HG02798 (cell line): ENCODE measurements around the gene FADS6.
"Not testable (repeated sequence)": the region's sequence is repeated elsewhere in the genome, so short reads cannot be mapped to it uniquely, and the experiment has no call there.

Experiments
- ATAC-seq: cut with Tn5 transposase; IDR thresholded peaks from one replicate; pipeline ENCODE4 v1.9.1; 2021; ENCODE audit warnings: mild to moderate bottlenecking; ENCODE audit not compliant: unreplicated experiment, poor library complexity

Gene FADS6

DNA sequence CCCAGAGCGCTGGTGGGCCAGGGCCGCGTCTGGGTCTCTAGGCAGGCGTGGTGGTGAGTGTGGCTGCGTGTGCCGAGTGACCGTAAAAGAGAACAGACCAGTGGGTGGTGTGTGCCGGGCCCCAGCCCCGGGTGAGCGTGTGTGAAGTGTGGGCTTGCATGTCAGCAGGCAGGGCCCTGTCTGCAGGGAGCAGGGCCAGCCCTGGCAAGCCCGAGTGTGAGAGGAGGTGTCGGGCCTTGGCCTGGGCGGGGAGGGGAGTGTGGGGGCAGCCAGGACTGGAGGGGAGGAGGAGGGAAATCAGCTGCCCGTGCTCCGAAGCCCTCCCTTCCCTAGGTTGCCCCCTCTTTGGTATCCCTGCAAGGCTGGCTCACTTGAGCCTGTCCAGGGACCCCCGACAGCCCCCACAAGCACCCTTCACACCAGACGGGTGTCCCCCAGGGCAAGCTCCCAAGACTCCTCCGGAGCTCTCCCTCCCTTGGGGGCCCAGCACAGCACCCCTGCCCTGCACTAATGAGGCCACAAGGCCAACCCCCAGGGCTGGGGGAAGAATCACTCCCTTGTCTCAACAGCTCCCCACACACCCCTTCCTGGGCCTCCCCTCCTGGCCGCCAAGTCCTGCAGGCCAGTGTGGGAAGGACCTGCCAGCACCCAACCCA is 27.7 kb upstream of the FADS6 start:
- ATAC-seq: no peak

DNA sequence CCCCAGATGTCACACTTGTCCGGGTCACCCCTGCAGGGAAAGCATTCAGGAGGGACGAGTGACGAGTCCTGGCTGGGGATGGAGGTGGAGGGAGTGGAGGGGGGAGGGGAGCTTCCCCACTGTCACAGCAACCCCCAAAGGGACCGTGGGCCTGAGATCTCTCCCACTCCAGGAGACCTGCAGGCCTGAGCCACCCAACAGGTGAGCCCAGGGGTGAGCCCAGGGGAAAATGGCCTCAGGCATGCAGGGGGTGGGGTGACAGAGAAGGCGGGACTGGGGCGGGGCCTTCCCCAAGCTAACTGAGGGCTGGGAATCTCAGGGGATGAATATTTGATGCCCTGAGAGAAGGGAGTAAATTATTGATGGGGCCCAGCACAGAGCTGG is 27.2 kb upstream of the FADS6 start:
- no peak for ATAC-seq

DNA sequence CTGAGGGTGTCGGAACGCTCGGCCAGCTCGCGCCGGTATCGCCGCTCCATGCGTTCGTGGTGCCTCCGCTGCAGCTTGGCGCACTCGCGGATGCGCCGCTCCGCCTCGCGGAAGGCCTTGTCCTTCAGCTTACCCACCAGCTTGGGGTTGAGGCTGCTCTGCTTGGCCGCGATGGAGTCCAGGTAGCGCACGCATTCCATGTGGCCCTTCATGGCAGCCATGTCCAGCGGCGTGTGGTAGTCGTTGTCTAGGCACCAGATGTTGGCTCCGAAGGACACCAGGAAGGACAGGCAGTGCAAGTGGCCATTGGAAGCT is 26.8 kb upstream of the FADS6 start:
- no peak for ATAC-seq

DNA sequence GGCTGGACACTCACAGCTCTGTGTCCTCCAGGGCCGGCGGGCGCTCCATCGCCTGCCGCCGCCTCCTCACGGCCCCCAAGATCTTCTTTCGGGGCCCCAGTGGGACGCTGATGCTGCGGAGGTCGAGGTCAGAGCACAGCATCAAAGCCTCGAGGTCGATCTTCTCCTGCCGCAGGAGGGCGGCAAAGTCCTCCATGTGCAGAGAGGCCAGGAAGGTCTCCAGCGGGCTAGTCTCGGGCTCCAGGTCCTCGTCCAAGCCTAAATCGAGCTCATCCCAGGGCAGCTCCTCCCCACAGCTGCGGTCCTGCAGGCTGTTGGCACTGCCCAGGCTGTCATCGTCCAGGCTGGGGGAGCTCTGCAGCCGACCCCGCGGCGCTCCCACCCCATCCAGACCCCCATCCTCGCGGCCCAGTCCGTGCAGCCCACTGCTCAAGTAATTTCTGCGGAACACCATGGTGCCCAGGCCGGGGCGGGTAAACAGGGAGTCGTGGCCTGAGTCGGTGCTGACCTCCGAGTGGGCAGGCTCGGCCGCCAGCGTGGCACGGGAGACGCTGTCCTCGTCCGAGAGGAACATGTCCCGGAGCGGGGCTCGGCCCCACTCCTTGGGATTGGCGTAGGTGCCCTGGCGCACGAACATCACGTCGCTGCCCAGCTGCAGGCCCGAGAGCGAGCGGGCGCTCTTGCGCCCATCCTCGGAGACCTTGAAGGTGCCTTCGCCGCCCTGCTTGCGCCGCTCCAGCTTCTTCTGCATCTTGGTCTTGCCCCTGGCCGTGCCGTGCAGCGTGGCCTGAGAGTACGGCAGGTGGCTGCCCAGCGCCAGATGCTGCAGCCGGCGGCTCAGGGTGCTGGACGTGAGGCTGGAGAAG is 26.2 kb upstream of the FADS6 start:
- no peak for ATAC-seq

DNA sequence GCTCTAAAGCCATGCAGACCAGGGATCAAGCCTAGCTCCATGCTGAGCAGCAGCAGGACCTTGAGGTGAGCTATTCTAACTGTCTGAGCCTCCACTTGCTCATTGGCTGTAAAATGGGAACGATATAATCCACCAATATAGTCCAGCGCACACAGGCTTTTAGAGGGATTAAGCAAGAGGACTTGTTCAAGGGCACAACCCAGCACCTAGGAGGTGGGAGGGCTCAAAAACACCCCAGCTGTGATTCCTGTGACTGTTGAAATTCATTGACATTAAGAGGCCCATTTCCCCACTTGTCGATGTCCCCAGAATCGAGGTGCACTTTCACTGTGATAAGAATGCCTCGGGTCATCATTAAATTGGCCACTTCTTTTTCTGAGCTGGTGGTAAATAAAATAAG is 25.5 kb upstream of the FADS6 start:
- ATAC-seq: no peak

DNA sequence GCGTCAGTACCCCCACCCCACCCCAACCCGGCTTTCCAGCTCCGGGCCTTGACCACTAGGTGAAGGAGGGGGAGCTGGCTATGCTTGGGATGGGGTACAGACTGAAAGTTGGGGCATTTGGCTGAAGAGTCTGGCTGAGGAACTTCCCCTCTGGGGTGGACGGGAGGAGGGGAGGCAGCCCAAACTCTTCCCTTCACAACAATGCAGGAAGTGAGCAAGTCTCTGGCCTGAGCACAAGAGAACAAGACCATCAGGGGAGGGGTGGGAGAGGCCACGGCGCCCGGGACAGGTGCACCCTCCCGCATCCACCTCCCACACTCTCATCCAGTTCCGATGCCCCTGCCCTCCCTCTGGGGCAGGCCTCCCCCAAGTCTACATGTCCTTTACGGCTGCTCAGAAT is 24.0 kb upstream of the FADS6 start:
- ATAC-seq: no peak

DNA sequence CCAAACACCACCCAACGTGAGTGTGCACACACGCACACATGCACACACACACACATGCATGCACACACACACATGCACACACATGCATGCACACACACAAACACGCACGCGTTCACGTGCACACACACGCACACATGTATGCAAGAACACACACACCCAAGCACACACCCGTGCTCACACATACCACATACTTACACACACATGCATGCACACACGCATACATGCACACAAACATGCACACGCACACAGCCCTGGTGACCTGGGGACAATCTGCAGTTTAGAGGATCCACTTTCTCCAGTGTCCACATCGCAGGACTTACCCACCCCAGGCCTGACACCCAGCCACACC is 23.4 kb upstream of the FADS6 start:
- no peak for ATAC-seq

DNA sequence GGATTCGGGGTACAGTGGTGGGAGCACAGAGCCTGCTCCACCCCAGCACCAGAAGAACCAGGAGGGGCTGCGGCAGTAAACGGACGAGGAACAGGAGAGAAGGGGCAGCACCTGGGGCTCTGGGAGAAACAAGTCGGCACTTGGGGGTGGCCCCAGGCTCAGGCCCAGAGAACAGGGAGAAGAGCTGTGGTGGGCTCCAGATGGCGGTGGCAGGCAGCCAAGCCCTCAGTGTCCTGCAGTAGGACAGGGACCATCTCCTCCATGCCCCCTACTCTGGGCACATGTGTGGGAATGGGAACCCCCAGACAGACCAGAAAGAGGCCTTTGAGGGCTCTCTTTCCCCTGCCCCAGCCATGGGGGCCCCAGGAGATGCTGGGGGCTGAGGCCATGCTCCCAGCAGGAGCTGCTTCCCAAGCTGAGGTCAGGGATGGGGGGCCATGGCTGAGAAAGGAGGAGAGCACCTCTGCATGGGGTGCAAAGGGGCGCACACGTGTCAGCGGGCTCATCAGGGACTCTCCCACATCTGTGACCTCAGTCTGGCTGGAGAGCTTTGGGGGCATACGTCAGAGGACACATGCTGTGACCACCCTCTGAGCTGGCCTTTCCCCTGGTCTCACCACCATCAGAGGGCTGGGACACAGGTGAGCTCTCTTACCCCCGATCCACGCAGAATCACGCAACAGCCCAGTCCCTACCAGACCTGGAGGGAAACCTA is 22.9 kb upstream of the FADS6 start:
- no peak for ATAC-seq

DNA sequence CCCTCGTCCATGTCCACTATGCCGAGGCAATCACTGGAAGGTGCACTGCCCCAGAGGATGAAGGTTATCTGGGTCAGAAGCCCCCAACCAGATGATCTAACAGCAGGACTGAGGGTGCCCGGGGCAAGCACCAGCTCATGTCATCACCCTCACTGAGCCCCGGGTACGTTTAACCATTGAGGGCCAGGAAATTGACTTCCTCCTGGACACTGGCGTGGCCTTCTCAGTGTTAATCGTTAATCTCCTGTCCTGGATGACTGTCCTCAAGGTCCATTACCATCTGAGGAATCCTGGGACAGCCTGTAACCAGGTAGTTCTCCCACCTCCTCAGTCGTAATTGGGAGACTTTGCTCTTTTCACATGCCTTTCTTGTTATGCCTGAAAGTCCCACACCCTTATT is 18.0 kb upstream of the FADS6 start:
- ATAC-seq: not testable (repeated sequence)

DNA sequence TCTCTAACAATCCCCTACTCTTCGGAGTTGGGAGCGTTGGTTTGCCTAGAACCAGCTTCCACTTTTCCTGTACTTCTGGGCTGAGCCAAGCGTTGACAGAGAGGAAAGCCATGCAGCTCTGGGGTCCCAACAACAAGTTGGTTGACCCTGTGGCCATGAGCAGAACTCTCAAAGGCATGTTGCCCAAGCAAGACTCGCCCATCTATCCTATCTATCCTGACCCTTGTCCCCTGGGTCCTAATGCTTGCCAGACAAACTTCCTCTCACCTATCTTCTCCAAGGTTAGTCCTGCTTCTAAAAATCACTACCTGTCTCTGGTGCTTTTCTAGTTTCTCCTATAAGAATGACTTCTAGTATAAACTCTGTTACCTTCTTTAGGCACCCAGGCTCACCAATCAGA is 15.7 kb upstream of the FADS6 start:
- not testable (repeated sequence) for ATAC-seq

DNA sequence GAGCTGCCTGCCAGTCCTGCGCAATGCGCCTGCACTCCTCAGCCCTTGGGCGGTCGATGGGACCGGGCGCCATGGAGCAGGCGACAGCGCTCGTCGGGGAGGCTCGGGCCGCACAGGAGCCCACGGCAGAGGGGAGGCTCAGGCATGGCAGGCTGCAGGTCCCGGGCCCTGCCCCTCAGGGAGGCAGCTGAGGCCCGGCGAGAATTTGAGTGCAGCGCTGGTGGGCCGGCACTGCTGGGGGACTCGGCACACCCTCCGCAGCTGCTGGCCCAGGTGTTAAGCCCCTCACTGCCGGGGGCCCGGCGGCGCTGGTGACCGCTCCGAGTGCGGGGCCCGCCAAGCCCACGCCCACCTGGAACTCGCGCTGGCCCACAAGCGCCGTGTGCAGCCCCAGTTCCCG is 13.6 kb upstream of the FADS6 start:
- ATAC-seq: no peak

DNA sequence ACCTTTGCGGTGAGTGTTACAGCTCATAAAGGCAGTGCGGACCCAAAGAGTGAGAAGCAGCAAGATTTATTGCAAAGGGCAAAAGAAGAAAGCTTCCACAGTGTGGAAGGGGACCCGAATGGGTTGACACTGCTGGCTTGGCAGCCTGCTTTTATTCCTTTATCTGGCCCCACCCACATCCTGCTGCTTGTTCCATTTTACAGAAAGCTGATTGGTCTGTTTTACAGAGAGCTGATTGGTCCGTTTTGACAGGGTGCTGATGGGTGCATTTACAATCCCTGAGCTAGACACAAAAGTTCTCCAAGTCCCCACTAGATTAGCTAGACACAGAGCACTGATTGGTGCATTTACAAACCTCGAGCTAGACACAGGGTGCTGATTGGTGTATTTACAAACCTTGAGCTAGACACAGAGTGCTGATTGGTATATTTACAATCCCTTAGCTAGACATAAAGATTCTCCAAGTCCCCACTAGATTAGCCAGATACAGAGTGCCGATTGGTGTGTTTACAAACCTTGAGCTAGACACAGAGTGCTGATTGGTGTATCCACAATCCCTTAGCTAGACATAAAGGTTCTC is 12.9 kb upstream of the FADS6 start:
- ATAC-seq: not testable (repeated sequence)

DNA sequence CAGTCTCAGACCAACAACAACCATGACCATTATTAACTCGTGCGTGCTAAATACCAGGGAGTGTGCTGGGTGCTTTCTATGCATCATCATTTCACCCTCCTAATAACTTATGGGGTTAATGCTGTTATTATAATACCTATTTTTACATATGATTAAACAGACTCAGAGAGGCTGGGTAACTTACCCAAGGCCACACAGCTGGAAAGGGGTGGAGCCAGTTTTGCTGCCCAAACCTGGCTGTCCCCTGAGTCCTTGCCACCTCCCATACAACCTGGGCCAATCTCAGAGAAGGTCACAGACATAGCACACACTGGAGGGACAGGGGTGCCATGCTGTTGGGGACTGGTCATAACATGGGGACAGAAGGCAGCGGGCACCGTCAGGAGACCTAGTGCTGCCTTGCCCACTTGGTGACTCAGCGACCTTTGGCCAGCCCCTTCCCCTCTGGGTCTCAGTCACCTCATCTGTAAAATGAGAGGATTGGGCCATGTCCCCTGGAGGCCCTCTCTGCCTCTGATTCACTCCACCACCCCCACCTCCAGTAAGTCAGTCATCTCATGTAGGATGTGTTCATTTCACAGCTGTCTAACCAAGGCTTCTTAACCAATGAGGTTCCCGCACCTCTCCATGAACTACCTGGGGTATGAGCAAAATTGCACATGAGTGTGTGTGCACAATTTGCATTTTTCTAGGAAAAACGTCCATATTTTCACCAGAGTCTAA is 11.4 kb upstream of the FADS6 start:
- no peak for ATAC-seq

DNA sequence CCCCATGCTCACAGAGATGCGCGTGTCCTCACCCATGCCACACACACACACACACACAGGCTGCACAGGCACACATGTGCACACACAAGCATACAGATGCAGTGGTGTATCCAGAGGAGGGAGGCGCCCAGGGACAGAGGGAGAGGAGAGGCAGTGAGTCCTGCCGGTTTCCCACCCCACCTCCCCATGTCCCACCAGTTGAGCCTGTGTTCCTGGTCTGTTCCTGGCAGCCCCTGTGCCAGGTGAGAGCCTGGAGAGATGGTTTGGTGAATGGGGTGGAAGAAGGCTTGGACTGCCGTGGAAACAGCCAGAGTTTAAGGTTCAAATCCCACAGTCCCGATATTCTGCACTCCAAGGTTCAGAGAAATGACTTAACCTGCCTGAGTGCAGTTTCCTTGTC is 10.2 kb upstream of the FADS6 start:
- ATAC-seq: no peak

DNA sequence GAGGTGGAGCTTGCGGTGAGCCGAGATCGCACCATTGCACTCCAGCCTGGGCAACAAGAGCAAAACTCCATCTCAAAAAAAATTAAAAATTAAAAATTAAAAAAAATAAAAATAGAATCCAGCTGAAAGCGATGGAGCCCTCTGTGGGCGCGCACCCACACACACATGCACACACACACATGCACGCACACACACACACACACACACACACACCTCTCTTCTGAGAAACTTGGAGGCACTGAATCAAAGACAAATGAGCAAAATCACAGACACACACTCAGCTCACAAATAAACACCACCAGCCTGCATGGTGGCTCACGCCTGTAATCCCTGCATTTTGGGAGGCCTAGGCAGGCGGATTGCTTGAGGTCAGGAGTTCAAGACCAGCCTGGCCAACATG is 9.6 kb upstream of the FADS6 start:
- ATAC-seq: no peak

DNA sequence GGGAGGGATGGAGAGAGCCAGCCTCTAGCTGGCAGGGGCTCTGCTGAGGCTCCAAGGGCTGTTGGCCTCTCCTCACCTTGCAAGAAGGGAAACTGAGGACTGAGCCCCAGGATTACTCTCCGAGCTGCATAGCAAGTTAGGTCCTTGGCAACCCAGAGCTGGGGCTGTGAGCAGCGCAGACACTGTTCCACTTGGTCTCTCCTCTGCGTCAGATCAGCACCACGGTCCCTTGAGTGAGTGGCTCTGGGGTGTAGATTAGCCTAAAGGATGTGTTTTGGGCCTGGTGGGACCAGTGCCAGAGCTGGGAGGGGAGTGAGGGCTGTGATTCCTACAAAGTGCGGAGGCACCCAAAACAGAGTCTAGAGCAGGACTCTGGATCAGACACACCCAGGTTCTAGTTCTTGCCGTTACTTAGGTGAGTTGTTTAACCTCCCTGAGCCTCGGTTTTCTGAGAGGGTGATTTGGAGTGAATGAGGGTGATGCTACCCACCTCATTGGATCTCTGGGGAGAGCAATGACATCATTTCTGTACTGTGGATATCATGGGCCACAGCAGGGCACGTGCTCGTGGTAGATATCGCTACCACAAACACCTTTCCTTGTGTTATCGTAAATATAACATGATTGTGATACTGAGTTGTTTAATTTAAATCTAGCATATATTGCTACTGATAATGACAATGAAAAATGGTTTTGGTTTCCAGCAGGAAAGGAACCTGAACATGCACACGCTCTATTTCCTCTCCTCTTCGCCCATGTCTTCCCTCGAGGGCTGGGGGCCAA is 8.1 kb upstream of the FADS6 start:
- ATAC-seq: no peak

DNA sequence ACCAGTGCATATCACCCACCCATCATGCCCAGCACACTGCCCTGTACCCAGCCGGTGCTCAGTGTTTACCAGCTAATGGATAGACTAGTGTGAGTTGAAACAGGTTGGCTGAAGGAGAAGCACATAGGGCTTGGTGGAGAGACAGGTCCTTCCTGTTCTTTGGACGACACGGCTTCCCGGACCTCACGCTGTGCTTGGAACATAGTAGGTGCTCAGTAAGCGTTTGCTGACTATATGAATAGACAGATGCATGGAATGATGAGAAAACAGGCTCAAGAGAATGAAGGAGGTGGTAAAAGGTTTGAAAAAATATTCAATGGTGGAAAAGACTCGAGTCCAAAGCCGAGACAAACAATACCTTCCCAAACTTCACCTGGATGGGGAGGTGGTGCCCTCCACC is 6.8 kb upstream of the FADS6 start:
- ATAC-seq: no peak

DNA sequence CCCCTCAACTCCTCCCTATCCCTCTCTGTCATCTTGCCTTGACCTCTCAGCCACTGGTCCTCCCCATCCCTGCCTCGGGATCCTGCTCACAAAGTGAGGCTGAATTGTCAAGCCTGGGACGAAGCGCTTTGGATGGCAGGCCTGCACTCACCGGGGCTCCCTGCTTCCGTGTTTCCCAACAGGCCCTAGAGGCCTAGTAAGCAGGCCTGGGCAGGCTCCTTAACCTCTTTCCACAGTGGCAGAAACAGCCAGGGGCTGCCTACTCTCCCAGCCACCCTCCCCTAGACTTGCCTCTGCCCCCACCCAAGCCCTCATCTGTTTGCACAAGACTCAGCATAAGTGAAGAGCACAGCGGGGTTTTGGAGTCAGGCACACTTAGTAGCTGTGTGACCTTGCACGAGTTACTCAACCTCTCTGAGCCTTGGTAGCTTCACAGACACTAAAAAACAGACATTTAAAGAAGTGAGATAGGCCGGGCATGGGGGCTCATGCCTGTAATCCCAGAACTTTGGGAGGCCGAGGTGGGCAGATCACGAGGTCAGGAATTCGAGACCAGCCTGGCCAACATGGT is 5.0 kb upstream of the FADS6 start:
- ATAC-seq: no peak

DNA sequence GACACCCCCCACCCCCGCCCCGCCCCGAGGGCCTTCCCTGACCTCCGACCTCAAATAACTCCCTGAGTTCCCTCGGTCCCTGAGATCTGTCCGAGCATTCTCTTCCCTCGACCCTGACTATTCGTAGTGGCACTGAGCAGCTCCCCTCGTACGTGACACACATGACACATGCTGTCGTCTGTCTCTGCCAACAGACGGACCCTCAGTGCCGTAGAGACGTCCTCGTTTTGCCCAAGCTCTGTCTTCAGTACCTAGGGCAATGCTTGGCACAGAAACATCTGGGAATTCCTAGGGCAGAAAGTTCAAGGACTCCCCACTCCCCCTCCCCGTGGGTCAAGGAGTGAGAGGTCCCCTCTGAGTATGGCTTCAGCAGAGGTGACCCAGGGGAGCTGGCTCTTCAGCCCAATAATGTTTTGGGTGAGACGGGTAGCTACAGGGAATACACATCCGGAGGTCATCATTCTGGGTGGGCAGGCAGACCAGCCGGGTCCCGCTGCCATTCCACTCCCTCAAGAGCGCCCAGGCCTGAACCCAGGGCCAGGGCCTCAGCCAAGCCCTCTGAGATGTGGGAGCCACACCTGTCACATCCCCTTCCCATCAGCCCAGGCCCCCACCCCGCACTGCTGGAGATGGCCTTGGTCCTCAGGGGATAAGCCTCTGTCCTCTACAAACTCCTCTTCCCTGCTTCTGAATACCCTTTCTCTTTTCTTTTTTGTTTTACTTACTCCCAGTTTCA is 671 bp upstream of the FADS6 start:
- ATAC-seq: no peak
